Measurements from ENCODE around the gene TMEM174. TPM values are rescaled to one million over a fixed set of nuclear protein-coding genes. Genes with fewer than 3 reads are reported as not detected.

The TMEM174 gene
- total RNA-seq, 2 donors from 2014 or later: not detected

DNA sequence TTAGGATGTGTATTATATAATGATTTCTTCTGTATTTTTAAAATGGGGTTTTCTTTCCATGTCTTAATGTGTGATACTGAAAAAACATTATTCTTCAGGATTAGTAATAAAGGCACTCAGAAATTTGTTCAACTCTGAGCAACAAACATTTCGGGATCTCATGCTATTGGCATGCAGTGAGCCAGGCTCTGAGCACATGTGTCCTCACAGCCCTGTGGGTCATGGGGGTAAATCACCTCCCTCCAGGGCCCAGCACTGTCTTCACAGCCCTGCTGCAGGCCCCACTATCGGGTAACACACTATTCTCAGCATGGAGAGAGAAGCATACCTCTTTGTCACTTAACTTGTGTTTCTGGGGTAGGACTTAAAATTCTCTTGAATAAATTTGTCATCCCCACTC is 14.0 kb downstream of the TMEM174 start:
- no peak for ATAC-seq (replicated peaks in 1 of 2)
- Mint-ChIP-seq H3K9me3 (peaks cover 3 to 5% of the 10 kb centered on the region in 2 donors), H3K4me3 (no peak overlapping the region), H3K4me1 (ENCODE audit: low read depth) (no peaks in the 10 kb centered on the region), H3K27me3 (ENCODE audit: low read depth) (peaks cover 61% of the 10 kb centered on the region), H3K27ac (no peak overlapping the region), H3K36me3 (ENCODE audit: insufficient read depth in 2 of 2) (peaks cover 6 to 7% of the 10 kb centered on the region in 2 donors)
- no peak for DNase-seq

DNA sequence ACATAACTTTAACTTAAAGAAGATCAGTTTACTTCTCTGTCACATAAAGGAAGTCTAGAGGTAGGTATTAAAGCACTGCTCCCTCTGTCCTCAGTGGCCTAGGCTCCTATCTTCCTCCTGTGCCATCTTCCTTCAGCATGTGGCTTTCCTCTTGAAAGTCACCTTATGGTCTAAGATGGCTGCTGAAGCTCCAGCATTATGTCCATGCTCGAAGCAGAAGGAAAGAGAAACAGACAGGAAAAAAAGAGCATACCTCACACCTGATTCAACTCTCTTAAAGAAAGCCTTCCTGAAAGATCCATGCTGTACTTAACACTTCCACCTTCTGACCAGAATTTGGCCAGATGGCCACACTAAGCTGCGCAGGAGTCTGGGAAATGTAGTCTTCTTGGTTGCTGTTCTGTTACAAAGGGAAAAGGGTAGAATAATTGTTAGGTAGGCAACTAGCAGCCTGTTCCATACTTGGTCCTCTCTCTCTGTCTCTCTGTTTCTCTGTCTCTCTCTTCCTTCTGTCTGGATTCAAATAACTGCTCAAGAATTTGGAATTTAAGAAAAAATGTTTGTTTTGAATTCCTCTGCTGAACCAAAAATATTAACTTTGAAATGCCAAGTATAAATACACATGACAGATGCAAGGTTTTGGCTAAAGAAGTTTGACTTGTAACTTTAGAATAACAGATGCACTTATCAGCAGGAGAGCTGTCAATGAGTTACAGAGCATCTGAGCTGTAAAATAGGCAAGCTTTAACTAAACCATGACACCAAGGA is 16.0 kb downstream of the TMEM174 start:
- H3K9me3 Mint-ChIP-seq: peaks cover 3 to 5% of the 10 kb centered on the region in 2 donors

DNA sequence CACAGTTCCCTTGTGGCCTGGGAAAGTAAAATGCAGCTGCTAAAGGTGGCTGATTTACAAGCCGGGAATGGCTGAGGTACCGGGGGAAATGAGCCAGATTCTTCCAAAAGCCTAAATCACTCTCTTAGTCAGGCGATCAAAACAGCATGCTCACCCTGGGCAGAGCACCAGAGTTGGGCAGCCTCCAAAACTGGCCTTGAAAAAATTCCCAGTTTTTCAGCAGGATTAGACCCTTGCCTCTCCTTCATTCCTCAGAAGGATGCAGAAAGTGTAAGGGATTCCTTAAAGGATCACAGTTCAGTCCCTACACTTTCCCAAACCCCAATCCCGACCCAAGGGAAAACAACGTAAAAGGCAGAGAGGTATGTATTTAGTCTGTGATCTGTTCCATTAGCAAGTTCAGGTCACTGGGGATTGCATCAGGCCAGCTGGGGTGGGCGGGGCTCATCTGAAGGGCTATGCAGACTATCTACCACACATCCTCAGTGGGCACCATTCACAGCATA is 16.9 kb downstream of the TMEM174 start:
- DNase-seq (no peak), ATAC-seq (replicated peaks in 1 of 2) (no peak)
- no peaks in the 10 kb centered on the region for H3K4me1 Mint-ChIP-seq (ENCODE audit: low read depth)
- no peak overlapping the region for H3K27ac Mint-ChIP-seq
- H3K36me3 Mint-ChIP-seq (ENCODE audit: insufficient read depth in 2 of 2): peaks cover 2% of the 10 kb centered on the region in 2 donors
- peaks cover 0 to 2% of the 10 kb centered on the region in 2 donors for H3K9me3 Mint-ChIP-seq
- no peak overlapping the region for H3K4me3 Mint-ChIP-seq
- H3K27me3 Mint-ChIP-seq (ENCODE audit: low read depth): peaks cover 60% of the 10 kb centered on the region

More for the DNA sequence above, 16.0 kb downstream of the TMEM174 start:
- Mint-ChIP-seq H3K4me1 (ENCODE audit: low read depth) (no peaks in the 10 kb centered on the region), H3K4me3 (no peak overlapping the region), H3K36me3 (ENCODE audit: insufficient read depth in 2 of 2) (peaks cover 6% of the 10 kb centered on the region in 2 donors), H3K27me3 (ENCODE audit: low read depth) (peaks cover 60% of the 10 kb centered on the region), H3K27ac (no peak overlapping the region)
- ATAC-seq (replicated peaks in 1 of 2) (no peak), DNase-seq (no peak)

DNA sequence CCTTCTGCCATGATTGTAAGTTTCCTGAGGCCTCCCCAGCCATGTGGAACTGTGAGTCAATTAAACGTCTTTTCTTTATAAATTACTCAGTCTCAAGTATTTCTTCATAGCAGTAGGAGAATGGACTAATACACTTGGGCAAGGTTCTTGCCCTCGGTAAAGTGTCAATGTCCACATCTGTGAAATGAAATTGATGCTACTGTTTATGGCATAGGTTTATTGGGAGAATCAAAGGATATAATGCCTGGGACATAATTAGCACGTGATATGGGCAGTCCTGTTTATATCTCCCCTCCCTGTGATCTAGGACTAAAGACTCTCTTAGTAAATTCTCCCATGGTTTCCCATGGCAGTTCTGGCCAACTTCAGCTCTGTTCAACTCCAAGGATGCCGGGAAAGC is 19.4 kb downstream of the TMEM174 start:
- Mint-ChIP-seq H3K36me3 (ENCODE audit: insufficient read depth in 2 of 2) (no peaks in the 10 kb centered on the region), H3K27ac (no peak overlapping the region), H3K27me3 (ENCODE audit: low read depth) (peaks cover 83% of the 10 kb centered on the region), H3K4me3 (no peak overlapping the region), H3K9me3 (no peaks in the 10 kb centered on the region), H3K4me1 (ENCODE audit: low read depth) (no peaks in the 10 kb centered on the region)
- ATAC-seq (replicated peaks in 1 of 2): no peak
- DNase-seq: no peak

DNA sequence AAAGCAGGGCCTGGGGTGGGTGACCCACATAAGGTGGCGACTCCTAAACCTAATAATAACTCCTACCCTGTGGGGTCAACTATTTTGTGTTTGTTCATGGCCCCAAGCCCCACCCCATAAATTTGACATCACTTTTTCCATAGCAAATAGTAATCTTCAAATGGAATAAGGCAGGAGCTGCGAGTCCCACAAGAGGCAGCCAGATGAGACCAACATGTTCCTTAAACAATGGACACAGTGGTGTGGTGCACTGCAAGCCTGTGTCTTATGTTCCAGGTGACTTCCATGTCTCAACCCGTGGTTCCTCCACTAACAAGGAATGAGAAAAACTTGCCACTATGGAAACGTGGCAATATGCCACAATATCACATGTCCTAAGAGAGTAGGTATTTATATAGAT is 20.6 kb downstream of the TMEM174 start:
- Mint-ChIP-seq H3K27ac (no peak overlapping the region), H3K4me1 (ENCODE audit: low read depth) (no peaks in the 10 kb centered on the region), H3K9me3 (no peaks in the 10 kb centered on the region), H3K27me3 (ENCODE audit: low read depth) (peaks cover 84% of the 10 kb centered on the region), H3K36me3 (ENCODE audit: insufficient read depth in 2 of 2) (no peaks in the 10 kb centered on the region), H3K4me3 (no peak overlapping the region)
- ATAC-seq (replicated peaks in 1 of 2) (no peak), DNase-seq (no peak)

DNA sequence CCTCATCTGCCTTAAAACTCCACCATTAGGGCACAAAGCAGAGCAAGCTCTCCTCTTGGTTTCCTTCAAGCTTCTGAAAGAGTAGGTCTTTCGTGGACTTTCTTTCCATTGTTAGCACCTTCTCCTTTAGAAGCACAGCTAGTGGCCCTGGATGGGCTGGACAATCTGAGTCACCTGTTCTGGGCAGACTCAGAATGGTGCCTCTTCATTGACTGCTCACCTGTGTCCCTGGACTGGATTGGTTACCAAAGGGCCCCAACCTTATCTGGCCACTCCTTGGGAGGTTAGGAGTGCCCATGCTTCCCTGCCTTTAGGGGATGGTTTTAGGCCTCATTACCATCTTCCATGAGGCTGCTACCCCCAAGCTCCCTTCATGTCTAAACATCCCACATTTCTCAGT is 23.2 kb downstream of the TMEM174 start:
- Mint-ChIP-seq H3K27me3 (ENCODE audit: low read depth) (peaks cover 87% of the 10 kb centered on the region), H3K27ac (no peak overlapping the region), H3K4me1 (ENCODE audit: low read depth) (no peaks in the 10 kb centered on the region), H3K9me3 (no peaks in the 10 kb centered on the region), H3K4me3 (no peak overlapping the region), H3K36me3 (ENCODE audit: insufficient read depth in 2 of 2) (no peaks in the 10 kb centered on the region)
- ATAC-seq (replicated peaks in 1 of 2) (no peak), DNase-seq (no peak)

DNA sequence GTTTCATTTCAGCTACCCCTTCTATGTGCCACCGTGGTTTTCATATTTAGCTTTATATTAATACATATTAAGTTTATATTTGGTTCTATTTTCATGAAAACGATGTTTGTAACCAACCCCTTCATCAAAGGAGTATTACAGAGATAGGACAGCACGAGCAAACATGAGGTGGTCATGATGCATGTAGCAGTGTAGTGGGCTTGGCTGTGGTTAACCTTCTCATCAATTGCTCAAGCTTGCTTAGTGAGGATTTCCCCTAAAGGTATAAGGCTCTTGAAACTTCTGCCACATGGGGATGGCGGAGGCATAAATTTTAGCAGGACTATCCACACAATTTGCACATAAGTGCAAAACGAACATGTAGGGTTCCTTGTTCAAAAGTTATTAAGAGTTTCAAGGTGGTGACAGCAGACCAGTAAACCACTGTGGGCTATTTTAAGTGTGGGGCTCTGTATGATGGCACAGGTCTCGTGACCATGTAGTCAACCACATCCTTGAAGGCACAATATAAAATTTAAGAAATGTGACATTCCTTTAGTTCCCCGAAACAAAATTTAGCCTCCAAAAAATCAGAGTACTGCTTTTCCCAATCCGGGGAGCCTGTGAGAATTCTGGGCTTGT is 24.8 kb downstream of the TMEM174 start:
- no peaks in the 10 kb centered on the region for H3K9me3 Mint-ChIP-seq
- H3K36me3 Mint-ChIP-seq (ENCODE audit: insufficient read depth in 2 of 2): no peaks in the 10 kb centered on the region
- H3K4me3 Mint-ChIP-seq: no peak overlapping the region
- peaks cover 6% of the 10 kb centered on the region for H3K4me1 Mint-ChIP-seq (ENCODE audit: low read depth)
- peaks cover 87% of the 10 kb centered on the region for H3K27me3 Mint-ChIP-seq (ENCODE audit: low read depth)
- no peak for DNase-seq
- H3K27ac Mint-ChIP-seq: no peak overlapping the region
- peak in 1 of 2 donors; percentile 20 for ATAC-seq (replicated peaks in 1 of 2)

DNA sequence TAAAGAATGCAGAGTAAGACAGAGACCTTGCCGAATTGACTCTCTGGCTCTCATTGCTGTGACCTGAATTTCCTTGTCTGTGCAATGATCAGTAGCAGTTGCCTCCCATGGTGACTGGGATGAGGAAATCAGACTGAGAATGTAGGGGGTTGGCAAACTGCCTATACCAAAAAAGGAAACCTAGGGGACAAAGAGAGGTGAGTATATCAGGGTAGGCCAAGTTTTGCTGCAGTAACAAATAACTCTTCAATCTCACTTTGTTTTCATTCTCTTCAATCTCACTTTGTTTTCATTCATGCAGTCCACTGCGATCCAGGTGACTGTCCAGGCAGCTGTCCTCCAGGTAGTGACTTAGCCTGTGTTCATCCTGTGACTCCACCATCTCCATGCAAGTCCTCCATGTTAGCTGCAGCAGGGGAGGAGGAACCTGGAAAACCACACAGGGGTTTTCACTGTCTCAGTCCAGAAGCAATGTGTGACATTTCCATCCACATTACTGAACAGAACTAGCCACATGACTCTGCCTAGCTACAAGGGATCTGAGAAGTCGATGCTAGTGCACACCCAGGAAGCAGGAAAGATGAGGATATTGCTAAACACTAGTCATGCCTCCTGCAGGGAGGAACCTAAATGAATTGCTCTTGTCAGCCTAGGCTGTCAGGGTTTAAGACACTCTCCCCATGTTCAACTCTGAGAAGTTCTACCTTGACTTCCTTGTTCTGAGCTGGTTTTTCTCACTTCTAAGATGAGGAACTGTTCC is 26.0 kb downstream of the TMEM174 start:
- no peaks in the 10 kb centered on the region for H3K36me3 Mint-ChIP-seq (ENCODE audit: insufficient read depth in 2 of 2)
- H3K9me3 Mint-ChIP-seq: no peaks in the 10 kb centered on the region
- H3K27ac Mint-ChIP-seq: no peak overlapping the region
- DNase-seq: no peak
- H3K27me3 Mint-ChIP-seq (ENCODE audit: low read depth): peaks cover 88% of the 10 kb centered on the region
- no peak overlapping the region for H3K4me3 Mint-ChIP-seq
- peaks cover 6% of the 10 kb centered on the region for H3K4me1 Mint-ChIP-seq (ENCODE audit: low read depth)
- ATAC-seq (replicated peaks in 1 of 2): no peak

DNA sequence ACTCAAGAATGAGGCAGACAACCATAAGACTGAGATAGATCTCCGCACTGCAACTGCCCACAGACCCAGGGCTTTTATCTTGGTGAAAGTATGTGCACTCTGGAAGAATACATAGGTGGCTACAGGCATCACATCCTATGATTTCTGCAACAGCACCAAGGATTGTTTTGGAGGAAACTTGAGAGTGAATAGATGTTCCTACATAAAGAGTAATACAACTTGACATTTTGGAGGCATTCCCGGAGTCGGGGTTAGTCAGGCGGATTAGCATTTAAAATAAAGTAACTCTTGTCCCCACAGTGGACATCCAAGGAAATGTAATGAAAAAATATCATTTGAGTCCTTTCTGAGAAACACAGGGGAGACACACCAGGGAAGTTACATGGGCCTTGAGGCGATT is 26.7 kb downstream of the TMEM174 start:
- ATAC-seq (replicated peaks in 1 of 2) (no peak), DNase-seq (no peak)
- no peaks in the 10 kb centered on the region for H3K9me3 Mint-ChIP-seq
- no peak overlapping the region for H3K27ac Mint-ChIP-seq
- peaks cover 88% of the 10 kb centered on the region for H3K27me3 Mint-ChIP-seq (ENCODE audit: low read depth)
- H3K4me1 Mint-ChIP-seq (ENCODE audit: low read depth): peaks cover 6% of the 10 kb centered on the region
- H3K36me3 Mint-ChIP-seq (ENCODE audit: insufficient read depth in 2 of 2): no peaks in the 10 kb centered on the region
- no peak overlapping the region for H3K4me3 Mint-ChIP-seq

DNA sequence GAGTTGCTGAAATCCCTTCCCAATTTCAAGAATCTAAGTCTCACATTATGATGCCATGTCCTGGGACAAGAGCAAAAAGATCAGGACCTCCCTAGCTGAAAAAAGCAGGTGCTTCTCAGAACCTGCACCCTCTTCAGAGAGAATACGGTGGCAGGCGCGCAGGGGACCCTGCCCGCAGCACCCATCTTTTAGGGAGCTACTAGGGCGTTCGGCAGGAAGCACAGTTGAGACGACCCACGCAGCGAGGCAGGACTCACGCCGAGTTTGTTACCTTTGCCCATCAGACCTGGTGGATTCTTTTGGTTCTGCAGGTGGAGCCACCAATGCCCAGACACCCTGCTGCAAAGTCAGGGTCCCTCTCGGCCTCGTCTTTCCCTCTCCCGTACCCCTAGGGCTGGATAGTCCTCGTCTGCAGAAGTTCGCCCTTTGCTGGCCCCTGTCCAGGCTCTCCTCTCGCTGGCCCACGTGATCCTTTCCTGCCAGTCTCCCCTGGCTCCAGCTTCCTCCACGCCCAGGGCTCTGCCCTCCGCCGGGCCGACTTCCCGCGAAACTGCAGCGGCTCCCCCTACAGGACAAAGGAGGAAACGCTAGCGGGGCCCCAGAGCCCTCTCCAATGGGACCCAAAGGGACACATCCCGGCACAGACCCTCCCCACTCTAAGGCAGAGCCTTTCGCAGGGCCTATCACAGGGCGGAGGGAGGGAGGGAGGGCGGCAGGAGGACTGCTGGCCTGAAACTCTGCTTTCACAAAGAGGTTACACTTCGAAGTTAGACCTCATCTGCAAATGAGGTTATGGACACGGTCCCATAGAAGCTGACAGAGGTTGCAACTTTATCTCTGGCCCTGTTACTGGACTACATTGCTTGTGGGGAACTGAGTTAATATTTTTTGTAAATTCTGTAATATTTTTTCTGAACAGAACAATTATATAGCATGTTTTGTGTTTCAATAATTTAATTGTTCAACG is 28.8 kb downstream of the TMEM174 start:
- ATAC-seq (replicated peaks in 1 of 2) (peak; percentile 86), DNase-seq (peak; percentile 61 to 73)
- no peak overlapping the region for H3K4me3 Mint-ChIP-seq
- H3K4me1 Mint-ChIP-seq (ENCODE audit: low read depth): peaks cover 6% of the 10 kb centered on the region
- H3K27me3 Mint-ChIP-seq (ENCODE audit: low read depth): peaks cover 88% of the 10 kb centered on the region
- peaks cover 1 to 2% of the 10 kb centered on the region in 2 donors for H3K9me3 Mint-ChIP-seq
- H3K27ac Mint-ChIP-seq: no peak overlapping the region
- H3K36me3 Mint-ChIP-seq (ENCODE audit: insufficient read depth in 2 of 2): peaks cover 1 to 2% of the 10 kb centered on the region in 2 donors

DNA sequence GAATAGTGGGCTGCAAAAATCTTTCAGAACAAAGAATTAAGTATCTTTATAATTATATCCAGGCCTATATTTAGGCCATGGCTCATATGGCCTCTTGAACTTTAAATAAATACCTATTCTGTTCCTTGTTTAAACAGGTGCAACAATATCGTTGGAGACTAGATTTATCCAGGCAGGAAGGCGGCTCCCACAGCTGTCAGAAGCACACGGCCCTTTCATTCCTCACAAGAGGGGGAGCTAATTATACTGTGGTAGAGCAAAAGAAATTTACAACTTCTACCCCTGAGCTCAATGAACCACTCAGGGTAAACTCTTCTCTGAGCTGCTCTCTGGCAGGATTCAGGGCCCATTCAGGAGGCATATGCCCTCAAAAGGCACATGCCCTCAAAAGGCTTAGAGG is 31.3 kb downstream of the TMEM174 start:
- peaks cover 12 to 16% of the 10 kb centered on the region in 2 donors for H3K36me3 Mint-ChIP-seq (ENCODE audit: insufficient read depth in 2 of 2)
- no peak overlapping the region for H3K4me3 Mint-ChIP-seq
- H3K4me1 Mint-ChIP-seq (ENCODE audit: low read depth): peaks cover 6% of the 10 kb centered on the region
- ATAC-seq (replicated peaks in 1 of 2): no peak
- H3K27ac Mint-ChIP-seq: no peak overlapping the region
- DNase-seq: no peak
- H3K9me3 Mint-ChIP-seq: peaks cover 8 to 9% of the 10 kb centered on the region in 2 donors
- peaks cover 91% of the 10 kb centered on the region for H3K27me3 Mint-ChIP-seq (ENCODE audit: low read depth)

DNA sequence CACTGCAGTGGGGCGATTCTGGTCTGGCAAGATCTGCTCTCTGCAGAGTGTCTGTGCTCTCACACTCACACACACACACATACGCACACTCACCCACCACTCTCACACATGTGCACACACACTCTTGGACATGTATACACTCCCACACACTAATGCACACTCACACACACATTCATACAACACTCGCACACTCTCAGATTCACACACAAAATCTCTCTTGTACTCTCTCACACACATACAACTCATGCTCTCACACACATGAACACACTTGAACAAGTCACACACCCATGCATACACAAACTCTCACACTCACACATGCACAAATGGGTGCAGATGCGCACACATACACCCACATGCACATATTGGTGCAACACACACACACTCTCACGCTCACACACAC is 31.7 kb downstream of the TMEM174 start:
- Mint-ChIP-seq H3K4me1 (ENCODE audit: low read depth) (peaks cover 6% of the 10 kb centered on the region), H3K36me3 (ENCODE audit: insufficient read depth in 2 of 2) (peaks cover 15 to 19% of the 10 kb centered on the region in 2 donors), H3K27me3 (ENCODE audit: low read depth) (peaks cover 91% of the 10 kb centered on the region), H3K4me3 (no peak overlapping the region), H3K9me3 (peaks cover 11% of the 10 kb centered on the region in 2 donors), H3K27ac (no peak overlapping the region)
- ATAC-seq (replicated peaks in 1 of 2) (no peak), DNase-seq (no peak)

Data from activated T-cell treated with anti-CD3 and anti-CD28 coated beads, Interleukin-2, amount 50 U/mL, for 72 hours (primary cell).